HepG2 (cell line): Measurements from ENCODE around the gene ZBTB46. TPM values are rescaled to one million over a fixed set of nuclear protein-coding genes. Genes with fewer than 3 reads are reported as not detected.

Source experiments
- ARID4A ChIP-seq: sonication (generic); formaldehyde crosslinking; IDR thresholded peaks from 2 replicates; pipeline ENCODE4 v1.5.0; 2020; ENCODE audit warnings: mild to moderate bottlenecking, missing genetic modification reagents, borderline replicate concordance
- CREB1 ChIP-seq, 2 experiments: fragments of 450-650 bp in 1 of 2; IDR thresholded peaks; 2 replicates each; pipeline ENCODE4 v1.6.1; 2016 to 2017; ENCODE audit warnings: control low read depth in 1 of 2, mild to moderate bottlenecking in 1 of 2, missing compliant biosample characterization in 1 of 2, missing genetic modification characterization in 1 of 2
- DMAP1 ChIP-seq: IDR thresholded peaks from 2 replicates; pipeline ENCODE4 v1.6.1; 2016
- EHMT2 ChIP-seq: fragments of 200-600 bp; sonication (generic); IDR thresholded peaks from 2 replicates; pipeline ENCODE4 v1.7.0; 2017; ENCODE audit warnings: antibody characterized with exemption, low read depth, low read length, borderline replicate concordance
- ETV6 ChIP-seq: sonication (generic); formaldehyde crosslinking; conservative IDR thresholded peaks from 2 replicates; pipeline ENCODE4 v1.4.0; 2020; ENCODE audit warnings: missing genetic modification reagents
- FIP1L1 ChIP-seq: fragments of 200-400 bp; formaldehyde crosslinking; IDR thresholded peaks from 2 replicates; pipeline ENCODE4 v1.6.1; 2018; ENCODE audit warnings: low read depth, mild to moderate bottlenecking, low read length, moderate library complexity, borderline replicate concordance; ENCODE audit not compliant: insufficient read depth
- KMT2B ChIP-seq: IDR thresholded peaks from 2 replicates; pipeline ENCODE4 v1.6.1; 2016; ENCODE audit warnings: missing genetic modification reagents, missing compliant biosample characterization
- MYNN ChIP-seq: sonication (generic); formaldehyde crosslinking; IDR thresholded peaks from 2 replicates; pipeline ENCODE4 v1.4.0; 2020; ENCODE audit warnings: mild to moderate bottlenecking, low read depth, missing genetic modification reagents
- NBN ChIP-seq: fragments of 450-650 bp; conservative IDR thresholded peaks from 2 replicates; pipeline ENCODE4 v1.6.1; 2017
- RFXAP ChIP-seq: sonication (generic); formaldehyde crosslinking; IDR thresholded peaks from 2 replicates; pipeline ENCODE4 v1.4.0; 2020; ENCODE audit warnings: missing genetic modification reagents, borderline replicate concordance
- SAFB2 ChIP-seq: sonication (generic); formaldehyde crosslinking; IDR thresholded peaks from 2 replicates; pipeline ENCODE4 v1.5.1; 2020; ENCODE audit warnings: missing genetic modification reagents, low read depth, mild to moderate bottlenecking, borderline replicate concordance
- SRSF9 ChIP-seq: fragments of 200-400 bp; formaldehyde crosslinking; IDR thresholded peaks from 2 replicates; pipeline ENCODE4 v1.6.1; 2018; ENCODE audit warnings: borderline replicate concordance, mild to moderate bottlenecking, low read depth, low read length; ENCODE audit not compliant: insufficient read depth, poor library complexity, severe bottlenecking
- SRY ChIP-seq: sonication (generic); formaldehyde crosslinking; IDR thresholded peaks from 2 replicates; pipeline ENCODE4 v1.8.0; 2022; ENCODE audit warnings: mild to moderate bottlenecking, missing genetic modification reagents
- ZFP36 ChIP-seq: fragments of 150-350 bp; IDR thresholded peaks from 2 replicates; pipeline ENCODE4 v1.6.1; 2018; ENCODE audit warnings: borderline replicate concordance, low read length, low read depth; ENCODE audit not compliant: partially characterized antibody
- ZNF10 ChIP-seq: sonication (generic); formaldehyde crosslinking; IDR thresholded peaks from 2 replicates; pipeline ENCODE4 v1.4.0; 2020; ENCODE audit warnings: mild to moderate bottlenecking, low read depth, missing genetic modification reagents, borderline replicate concordance
- ZNF550 ChIP-seq: sonication (generic); formaldehyde crosslinking; IDR thresholded peaks from 2 replicates; pipeline ENCODE4 v1.4.0; 2020; ENCODE audit warnings: mild to moderate bottlenecking, missing genetic modification reagents, borderline replicate concordance
- ZNF761 ChIP-seq: sonication (generic); formaldehyde crosslinking; conservative IDR thresholded peaks from 2 replicates; pipeline ENCODE4 v1.4.0; 2020; ENCODE audit warnings: mild to moderate bottlenecking, missing genetic modification reagents
- polyA plus RNA-seq, 8 experiments: library from polyadenylated mRNA; depleted of rRNA in 3 of 8; stranded (reverse) in 7 of 8; unstranded in 1 of 8; fragments of >200 nt; fragmentation: Illumina TruSeq in 4 of 8; extraction: Trizol in 4 of 8; gene quantifications; 2 replicates each; pipeline versions ENCODE4 v1.2.1 to v1.2.3, GENCODE V29; 2011 to 2016; ENCODE audit warnings: low read depth in 4 of 8, missing spikeins in 1 of 8, mixed read lengths in 1 of 8; ENCODE audit not compliant: insufficient read depth in 1 of 8
- total RNA-seq, 5 experiments: library from RNA; depleted of rRNA; stranded (reverse); fragments of >200 nt; fragmentation: Illumina TruSeq; extraction: Trizol; gene quantifications; 2 replicates each; pipeline ENCODE4 v1.2.3, GENCODE V29; 2016; ENCODE audit warnings: low read depth in 1 of 5
- TF ChIP-seq, protein P1 (sequence below): sonication (generic); formaldehyde crosslinking; IDR thresholded peaks from 2 replicates; pipeline ENCODE4 v1.4.0; 2020; ENCODE audit warnings: mild to moderate bottlenecking, missing genetic modification reagents
- TF ChIP-seq, protein P2 (sequence below): sonication (generic); formaldehyde crosslinking; IDR thresholded peaks from 2 replicates; pipeline ENCODE4 v1.5.0; 2020; ENCODE audit warnings: mild to moderate bottlenecking, missing genetic modification reagents
- TF ChIP-seq, protein P3 (sequence below): sonication (generic); formaldehyde crosslinking; conservative IDR thresholded peaks from 2 replicates; pipeline ENCODE4 v1.5.0; 2020; ENCODE audit warnings: missing genetic modification reagents

Gene ZBTB46
- total and polyA plus RNA-seq, 2 of the 13 experiments (the other 11 are each of a cell fraction or from before 2014, with no cell fraction given), result 1.6 to 13.5 TPM

DNA sequence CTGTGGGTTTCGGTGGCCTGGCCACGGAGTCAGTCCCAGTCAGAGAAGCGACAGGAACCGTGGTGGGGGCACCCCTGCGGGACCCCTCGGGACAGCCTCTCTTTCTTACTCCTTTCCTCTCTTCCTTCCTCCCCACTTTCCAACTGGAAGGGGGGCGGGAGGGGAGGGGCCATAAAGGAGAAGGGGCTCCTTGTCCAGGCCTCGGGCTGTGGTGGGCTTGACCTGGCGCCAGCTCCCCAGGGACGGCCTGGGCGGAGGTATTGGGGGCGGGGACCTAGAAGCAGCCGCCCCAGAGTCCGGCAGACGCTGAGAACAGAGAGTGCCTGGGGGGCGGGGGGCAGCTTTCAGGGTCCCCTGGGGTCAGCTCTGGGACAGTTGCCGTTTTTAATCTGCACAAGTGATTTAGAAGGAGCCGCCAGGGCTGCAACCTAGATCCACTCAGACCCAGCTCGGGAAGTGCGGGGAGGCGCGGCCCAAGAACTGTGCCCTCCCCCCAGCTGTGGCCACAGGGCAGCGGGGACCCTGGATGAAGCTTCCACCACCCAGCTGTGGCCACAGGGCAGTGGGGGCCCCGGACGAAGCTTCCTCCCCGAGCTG is 23.8 kb upstream of the ZBTB46 start (continued):
- TF ChIP-seq, protein P1, sequence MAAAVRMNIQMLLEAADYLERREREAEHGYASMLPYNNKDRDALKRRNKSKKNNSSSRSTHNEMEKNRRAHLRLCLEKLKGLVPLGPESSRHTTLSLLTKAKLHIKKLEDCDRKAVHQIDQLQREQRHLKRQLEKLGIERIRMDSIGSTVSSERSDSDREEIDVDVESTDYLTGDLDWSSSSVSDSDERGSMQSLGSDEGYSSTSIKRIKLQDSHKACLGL, result no peak; the same call in 1 of the 2 replicates
- TF ChIP-seq, protein P2, sequence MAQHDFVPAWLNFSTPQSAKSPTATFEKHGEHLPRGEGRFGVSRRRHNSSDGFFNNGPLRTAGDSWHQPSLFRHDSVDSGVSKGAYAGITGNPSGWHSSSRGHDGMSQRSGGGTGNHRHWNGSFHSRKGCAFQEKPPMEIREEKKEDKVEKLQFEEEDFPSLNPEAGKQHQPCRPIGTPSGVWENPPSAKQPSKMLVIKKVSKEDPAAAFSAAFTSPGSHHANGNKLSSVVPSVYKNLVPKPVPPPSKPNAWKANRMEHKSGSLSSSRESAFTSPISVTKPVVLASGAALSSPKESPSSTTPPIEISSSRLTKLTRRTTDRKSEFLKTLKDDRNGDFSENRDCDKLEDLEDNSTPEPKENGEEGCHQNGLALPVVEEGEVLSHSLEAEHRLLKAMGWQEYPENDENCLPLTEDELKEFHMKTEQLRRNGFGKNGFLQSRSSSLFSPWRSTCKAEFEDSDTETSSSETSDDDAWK (CRISPR knock-in tag), result no peak
- TF ChIP-seq NBN (no peak), EHMT2 (no peak), RFXAP (CRISPR knock-in tag) (no peak), SRSF9 (no peak), CREB1 (IDR thresholded peaks at IDR 0.05) (no peak), CREB1 (CRISPR knock-in tag; IDR thresholded peaks at IDR 0.05) (no peak), FIP1L1 (no peak), KMT2B (no peak), MYNN (CRISPR knock-in tag) (no peak), ZFP36 (no peak), SRY (CRISPR knock-in tag) (no peak), SAFB2 (CRISPR knock-in tag) (no peak), ZNF10 (no peak), ETV6 (no peak), ZNF550 (no peak), ARID4A (CRISPR knock-in tag) (0 out of 2 replicates have a peak, but pooled peaks have one; percentile 24), ZNF761 (0 out of 2 replicates have a peak, but pooled peaks have one; percentile 4), DMAP1 (CRISPR knock-in tag) (no peak)
- TF ChIP-seq, protein P3, sequence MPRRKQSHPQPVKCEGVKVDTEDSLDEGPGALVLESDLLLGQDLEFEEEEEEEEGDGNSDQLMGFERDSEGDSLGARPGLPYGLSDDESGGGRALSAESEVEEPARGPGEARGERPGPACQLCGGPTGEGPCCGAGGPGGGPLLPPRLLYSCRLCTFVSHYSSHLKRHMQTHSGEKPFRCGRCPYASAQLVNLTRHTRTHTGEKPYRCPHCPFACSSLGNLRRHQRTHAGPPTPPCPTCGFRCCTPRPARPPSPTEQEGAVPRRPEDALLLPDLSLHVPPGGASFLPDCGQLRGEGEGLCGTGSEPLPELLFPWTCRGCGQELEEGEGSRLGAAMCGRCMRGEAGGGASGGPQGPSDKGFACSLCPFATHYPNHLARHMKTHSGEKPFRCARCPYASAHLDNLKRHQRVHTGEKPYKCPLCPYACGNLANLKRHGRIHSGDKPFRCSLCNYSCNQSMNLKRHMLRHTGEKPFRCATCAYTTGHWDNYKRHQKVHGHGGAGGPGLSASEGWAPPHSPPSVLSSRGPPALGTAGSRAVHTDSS (CRISPR knock-in tag), result no peak
